GM21529 (cell line): ENCODE results near the gene GATD1.
A peak's percentile ranks its signal among the peaks of the same experiment; 100 is the strongest.

Experiments used
- ATAC-seq: cut with Tn5 transposase; IDR thresholded peaks from one replicate; pipeline ENCODE4 v1.9.1; 2021; ENCODE audit not compliant: unreplicated experiment

The GATD1 gene

DNA sequence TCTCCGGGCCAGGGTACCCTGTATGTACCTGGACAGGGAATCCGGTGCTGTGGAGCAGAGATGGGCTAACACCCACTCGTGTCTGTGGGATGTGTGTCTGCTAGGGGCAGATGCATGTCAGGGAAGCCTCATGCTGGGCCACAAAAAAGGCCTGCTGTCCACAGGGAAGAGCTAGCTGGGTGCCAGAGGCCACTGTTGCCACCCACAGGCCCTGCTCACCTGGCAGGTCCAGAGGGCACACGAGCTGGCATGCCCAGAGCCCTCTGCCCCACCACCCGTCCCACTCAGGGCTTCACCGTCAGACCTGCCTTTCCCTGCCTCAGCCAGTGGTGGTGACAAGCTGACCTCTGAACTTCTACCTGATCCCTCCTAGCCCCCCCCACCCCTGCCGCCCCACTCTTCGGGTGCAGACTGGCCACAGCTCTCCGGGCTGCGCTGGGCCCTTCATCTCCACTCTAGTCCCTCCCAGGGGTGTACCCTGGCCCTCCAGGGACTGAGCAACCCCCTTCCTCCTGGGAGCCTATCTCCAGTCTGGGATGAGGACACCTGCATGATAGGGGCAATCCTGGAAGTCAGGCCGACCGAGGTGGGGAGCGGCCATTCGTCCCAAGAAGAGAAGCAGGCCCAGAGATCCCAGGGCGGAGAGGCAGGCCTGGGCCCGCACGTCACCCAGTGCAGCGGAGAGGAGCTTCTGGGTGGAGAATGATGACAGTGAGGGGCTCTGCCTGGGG is 19.4 kb upstream of the GATD1 start:
- no peak for ATAC-seq

DNA sequence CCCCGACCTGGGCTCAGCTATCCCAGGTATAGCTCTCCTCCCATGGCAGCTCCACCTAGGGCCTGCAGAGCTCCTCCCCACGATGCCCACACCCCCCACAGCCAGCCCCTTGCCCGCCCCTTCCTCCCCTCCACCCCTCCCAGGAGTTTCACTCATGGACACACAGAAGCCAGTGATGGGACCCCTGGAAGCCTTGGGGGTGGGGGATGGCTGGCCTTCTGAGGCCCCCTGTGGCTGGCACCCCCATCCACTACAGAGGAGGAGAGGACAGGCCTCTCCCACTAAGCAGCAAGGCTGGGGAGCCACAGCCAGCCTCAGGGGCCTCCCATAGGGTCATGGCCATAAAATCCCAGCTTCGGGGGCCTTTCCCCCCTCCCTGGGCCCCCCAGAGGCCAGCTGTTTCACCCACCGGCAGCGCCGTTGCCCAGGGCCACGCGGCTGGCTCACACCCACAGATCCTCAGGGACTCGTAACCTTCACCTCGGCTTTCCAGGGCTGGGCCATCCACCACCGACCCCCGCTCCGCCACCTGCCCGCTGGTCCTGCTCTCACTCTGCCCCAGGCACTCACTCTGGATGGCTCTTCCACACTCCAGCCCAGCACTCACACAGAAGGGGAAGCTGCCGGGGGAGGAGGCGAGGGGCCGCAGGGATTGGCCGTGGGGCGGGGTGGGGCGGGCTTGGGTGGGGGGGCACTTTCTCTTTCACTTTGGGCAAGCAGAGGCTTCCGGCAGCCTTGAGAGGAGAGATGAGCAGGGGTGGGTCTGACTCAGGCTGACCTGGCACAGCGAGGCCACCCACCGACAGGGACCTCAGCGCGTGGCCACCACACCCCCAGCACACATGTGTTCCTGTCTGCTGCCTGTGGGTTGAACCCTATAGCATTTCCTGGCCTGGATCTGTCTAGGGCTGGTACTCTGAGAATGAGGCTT is 18.6 kb upstream of the GATD1 start:
- ATAC-seq, result peak; percentile 36

DNA sequence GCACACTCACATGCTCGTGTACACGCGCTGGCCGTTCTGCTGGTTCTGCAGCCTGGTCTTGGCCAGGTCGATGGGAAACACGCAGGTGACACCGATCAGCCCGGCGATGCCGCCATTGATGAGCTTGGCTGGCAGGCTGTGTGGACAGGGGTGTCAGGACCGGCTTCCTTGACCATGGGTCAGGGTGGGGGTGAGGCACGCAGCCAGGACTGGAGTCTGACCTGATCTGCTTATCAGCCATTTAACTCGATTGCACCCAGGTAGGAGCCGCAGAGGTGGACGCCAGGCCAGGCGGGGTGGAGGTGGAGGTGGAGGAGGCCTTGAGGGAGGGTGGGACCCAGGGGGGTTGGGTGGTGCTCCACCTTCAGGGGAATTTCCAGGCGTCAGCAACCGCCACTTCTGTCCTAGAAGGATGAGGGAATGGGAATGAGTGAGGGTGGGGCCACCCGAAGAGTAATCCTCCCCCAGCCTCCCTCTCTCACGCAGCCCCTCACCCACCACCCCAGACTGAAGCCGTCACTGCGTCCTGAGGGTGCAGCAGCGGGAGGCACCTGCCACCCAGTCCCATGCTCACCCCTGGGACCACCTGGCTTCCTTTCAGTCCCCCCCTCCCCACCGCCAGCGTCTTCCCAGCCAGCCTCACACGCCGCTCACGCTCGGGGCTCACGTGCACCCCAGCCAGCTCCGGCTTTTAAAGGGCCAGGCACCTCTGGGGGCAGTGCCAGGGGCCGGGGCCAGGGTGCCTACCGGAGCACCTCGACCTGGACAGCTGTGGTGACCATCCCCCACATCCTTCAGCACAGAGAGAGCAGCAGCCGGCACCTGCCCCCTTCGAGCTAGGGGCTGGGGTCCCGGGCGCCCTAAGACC is 17.7 kb upstream of the GATD1 start:
- no peak for ATAC-seq

DNA sequence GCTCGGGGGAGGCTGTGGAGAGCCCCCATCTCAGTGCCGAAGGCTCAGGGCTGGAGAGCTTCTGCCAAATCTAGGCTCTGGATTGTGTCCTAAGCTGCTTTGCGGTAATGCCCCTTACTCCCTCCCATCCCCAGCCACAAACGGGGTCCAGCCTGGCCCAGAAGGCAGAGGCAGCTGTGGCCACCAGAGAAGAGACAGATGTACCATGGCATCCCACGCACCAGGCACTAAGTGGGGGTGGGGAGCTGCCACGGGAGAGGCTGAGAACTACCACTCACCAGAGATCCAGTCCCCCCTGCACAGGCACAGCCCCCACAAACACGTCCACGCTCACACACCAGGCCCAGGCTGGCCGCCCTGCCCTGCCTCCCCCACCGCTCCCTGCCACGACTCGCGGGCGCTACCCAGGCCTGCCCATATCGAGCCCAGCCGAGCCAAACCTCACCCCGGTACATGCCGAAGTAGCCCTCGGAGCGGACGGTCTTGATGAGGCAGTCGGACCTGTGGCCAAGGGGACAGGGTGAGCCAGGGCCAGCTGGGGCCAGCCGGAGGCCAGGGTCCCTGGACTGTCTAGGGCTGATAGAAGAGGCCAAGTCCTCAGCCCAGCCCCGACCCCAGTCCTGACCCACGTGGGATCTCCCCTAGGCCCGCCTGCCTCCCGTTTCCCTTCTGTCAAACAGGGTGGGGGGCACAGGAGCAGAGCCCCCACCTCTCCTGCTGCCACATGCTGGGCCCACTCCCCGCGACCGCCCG is 16.9 kb upstream of the GATD1 start:
- no peak for ATAC-seq

DNA sequence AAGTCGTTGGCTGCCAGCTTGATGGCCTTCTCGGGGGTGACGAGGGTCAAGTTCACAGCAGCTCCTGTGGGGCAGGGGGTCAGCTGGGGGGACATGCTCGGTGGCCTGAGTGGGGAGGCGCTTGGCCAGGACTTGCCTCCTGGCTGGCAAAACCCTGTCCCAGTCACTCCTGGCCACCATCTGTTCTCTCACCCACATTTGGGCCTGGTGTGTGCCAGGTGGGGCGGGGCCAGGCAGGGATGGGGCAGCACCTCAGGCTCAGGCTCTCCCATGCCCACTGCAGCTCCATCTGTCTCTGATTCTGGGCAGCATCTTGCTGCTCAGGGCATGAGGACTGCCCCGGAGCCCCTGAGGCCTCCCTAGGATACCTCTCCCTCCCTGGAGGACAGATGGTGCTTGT is 16.3 kb upstream of the GATD1 start:
- ATAC-seq, result no peak

DNA sequence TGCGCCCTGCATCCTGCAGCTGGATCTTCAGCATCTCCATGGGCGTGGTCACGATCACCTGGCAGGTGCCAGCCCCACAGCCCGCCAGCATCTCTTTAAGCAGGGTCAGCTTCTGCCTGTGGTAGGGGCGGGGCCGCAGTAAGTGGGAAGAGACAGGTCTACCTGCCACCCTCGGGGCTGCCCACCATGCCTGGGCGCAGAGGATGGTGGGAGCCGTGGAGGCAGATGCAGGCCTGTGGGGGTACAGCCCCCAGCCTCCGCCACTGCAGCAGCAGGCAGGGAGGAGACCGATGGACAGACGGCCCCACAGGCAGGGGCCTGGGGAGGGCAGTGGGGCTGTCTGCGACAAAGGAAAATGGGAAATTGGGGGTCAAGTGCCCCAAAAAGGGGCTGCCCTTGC is 15.6 kb upstream of the GATD1 start:
- no peak for ATAC-seq

DNA sequence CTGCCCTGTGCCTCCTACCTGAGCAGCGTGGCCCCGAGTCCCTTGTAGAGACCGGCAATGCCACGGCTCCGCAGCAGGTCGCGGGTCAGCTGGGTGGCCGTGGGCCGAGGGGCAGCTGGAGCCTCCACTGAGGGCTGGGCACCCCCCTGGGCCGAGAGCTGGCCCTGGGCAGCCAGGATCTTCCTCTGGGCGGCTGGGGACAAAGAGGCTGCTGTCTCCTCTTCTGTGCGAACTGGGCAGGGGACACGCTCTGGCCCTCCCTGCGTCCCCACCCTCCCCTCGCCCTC is 15.2 kb upstream of the GATD1 start:
- no peak for ATAC-seq

DNA sequence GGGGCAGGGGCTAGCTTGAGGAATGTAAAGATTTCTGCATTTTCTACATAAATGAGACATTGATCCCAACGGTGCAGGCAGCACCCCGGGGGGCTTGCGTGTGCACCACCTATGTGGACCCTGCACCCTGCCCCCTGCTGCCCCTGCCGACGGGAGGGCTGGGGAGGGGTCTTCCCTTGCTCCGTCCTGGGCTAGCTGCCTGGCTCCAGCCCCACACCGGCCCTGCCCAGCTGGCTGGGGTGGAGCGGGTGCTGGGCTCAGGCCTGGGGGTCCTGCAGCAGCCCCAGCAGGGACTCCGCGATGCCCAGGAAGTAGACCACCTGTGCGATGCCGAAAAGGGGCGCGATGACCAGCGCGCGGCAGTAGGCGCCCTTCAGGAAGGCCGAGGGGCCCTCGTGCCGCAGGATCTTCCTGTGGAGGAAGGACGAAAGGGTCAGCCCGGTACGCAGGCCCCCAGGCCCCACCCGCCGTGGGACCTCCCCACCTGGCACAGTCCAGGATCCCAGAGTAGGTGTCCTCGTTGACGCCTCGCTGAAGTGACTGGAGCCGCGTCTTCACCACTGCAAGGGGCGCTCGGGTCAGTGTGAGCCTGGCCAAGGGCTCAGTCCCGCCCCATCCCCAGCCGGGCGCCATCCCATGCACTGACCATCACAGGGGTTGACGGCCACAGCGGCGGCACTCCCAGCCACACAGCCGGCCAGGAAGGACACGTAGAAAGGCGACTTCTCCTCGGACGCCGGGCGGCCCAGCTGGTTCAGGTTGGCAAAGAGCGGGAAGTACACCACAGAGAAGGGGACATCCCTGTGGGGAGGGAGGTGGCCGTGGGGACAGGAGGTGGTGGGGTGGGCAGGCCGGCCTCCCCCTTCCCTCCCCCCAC is 14.6 kb upstream of the GATD1 start:
- no peak for ATAC-seq

DNA sequence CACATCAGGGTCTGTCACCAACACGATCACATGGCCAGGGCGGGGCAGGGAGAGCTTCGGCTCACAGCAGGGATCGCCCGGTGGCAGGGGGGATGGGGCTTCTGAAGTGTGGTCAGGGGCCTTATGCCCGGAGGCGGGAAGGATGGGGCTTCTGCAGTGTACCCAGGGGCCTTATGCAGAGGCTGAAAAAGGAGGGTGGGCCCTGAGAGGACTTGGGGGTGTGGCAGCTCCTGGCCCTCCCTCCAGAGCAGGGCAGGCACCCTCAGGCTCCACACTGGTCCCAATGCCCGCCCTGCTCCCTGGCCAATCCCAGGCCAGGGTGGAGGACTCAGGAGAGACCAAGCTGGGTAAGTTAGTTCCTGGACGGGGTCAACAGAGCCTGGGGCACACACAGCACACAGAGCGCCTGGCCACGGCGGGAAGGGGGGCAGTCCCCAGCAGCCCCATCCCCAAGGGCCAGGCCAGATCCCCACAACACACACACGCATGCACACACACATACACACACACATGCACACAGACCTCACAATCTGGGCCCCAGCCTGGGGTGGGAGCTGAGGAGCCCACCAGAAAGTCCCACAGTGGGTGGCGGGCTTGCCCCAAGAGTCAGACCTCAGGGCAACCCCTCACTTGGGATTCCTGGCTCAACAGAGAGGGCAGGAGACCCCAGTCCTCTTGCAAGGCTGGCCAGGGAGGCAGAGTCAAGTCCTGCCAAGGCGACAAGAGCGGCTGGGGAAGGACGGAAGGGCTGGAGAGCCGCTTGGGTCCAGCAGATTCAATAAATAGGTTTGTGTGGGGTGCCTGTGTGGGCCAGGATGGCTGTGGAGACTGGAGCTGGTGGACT is 13.7 kb upstream of the GATD1 start:
- ATAC-seq, result no peak

DNA sequence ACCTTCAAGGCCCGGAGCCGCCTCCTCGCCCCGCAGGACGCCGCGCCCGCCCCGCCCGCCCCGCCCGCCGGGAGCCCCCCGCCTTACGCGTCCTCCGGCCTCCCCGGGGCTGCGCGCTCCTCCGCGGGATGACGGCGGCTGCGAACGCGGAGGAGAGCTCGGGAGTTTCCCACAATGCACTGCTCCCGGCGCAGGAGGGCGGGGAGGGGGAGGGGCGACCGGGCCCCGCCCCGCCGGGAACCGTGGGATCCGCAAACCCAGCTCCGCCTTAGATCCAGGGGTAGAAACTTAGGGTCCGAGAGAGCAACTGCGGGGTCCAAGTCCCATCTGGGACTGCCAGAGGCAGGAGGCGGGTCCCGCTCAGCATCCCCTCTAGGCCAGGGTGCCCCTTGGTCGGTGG is 12.7 kb upstream of the GATD1 start, which contains the start of gene CEND1:
TSS of gene CEND1 (minus strand) at position 148 of the 400 bp plus-strand sequence. CDS start 1,514 bp downstream, outside the sequence.
- no peak for ATAC-seq

DNA sequence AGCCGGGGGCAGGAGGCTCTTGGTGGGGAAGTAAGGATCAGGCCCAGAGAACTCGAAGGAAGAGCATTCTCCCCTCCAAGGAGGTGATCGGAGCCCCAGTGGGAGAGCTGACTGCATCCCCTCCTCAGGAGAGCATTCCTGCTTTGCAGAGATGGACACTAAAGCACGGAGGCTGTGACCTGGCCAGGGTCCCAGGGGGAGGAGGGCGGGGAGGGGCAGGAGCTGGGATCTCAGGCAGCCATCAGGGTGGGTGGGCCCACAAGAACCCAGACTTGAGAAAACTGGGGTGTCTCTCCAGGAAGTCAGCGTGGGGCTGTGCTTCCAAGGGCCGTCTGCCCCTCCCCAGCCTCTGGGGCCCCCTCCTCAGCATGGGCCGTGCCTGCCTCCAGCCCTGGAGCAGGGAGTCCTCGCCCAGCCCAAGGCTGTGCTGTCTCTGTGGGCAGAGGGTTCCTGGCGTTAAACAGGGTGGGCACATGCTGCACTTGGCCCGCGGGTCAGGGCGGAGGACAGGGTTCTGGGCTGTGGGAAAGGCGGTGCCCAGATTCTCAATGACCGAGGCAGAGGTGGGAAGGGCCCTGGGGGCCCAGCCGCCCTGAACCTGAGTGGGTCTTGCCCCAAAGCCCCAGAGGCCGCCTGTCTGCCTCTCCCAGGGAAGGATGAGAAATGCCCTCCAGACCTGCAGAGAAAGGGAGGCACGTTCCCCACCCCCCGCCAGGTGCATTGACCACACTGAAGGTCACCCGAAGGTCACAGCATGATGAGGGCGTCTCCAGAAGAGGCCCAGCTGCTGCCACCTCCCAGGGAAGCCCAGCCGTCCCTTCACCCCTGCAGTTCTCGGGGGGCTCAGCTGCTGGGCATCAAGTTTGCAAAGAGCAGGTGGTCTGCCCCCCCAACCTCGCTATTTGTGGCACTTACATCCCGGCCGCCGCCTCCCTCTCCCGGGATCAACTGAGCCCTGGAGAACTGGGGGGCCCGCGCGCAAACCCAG is 12.0 kb upstream of the GATD1 start:
- ATAC-seq, result no peak

DNA sequence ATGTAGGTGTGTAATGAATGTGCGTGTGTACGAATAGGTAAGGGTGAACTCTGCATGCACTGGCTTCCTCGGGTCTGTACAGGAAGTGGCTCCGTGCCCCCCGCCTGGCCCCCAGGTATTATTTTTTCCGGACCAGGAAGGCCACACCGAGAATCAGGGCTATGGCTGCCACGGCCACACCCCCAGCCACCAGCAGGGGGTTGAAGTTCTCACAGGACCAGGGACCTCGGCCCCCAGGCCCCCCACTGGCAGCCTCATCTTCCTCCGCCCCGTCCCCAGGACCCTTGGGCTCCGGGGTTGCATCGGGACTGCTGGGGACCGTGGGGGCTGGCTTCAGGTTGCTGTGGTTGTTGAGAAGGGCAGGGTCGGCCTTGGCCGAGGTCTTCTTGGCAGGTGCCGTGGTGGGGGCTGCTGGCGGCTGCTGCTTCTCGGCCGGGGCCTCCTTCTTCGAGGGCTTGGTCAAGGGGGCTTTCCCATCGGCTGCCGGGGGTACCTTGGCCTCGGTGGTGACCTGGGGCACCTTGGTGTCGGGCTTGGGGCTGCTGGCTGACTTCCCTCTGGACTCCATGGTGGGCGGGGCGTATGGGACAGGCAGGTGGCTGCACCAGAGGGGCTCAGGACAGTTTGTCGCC is 10.8 kb upstream of the GATD1 start:
- no peak for ATAC-seq

DNA sequence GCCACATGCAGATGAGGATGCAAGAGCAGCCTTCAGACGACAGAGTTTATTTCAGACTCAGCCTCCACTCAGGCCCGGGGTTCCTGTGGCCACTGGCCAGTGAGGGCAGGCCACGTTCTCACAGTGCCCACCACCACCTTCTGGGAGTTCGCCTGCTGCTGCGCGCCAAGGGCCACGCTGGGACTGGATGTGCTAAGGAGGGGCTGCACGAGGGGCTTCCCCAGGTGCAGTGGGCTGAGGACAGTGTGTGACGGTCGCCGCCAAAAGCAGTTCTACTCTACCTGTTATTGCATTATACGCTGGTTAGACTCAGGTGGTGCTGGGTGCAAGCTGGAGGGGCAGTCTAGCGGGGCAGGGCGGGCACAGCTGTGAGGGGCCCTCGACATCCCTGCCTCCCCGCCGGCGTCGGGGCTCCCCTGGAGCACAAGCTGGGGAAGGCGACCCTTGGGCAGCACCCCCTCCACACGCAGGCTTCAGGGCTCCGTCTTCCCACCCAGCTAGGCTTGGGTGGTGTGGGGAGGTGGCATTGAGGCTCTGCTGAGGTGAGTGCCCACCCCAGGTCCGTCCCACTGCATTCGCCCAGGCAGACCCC is 9.9 kb upstream of the GATD1 start:
- no peak for ATAC-seq

DNA sequence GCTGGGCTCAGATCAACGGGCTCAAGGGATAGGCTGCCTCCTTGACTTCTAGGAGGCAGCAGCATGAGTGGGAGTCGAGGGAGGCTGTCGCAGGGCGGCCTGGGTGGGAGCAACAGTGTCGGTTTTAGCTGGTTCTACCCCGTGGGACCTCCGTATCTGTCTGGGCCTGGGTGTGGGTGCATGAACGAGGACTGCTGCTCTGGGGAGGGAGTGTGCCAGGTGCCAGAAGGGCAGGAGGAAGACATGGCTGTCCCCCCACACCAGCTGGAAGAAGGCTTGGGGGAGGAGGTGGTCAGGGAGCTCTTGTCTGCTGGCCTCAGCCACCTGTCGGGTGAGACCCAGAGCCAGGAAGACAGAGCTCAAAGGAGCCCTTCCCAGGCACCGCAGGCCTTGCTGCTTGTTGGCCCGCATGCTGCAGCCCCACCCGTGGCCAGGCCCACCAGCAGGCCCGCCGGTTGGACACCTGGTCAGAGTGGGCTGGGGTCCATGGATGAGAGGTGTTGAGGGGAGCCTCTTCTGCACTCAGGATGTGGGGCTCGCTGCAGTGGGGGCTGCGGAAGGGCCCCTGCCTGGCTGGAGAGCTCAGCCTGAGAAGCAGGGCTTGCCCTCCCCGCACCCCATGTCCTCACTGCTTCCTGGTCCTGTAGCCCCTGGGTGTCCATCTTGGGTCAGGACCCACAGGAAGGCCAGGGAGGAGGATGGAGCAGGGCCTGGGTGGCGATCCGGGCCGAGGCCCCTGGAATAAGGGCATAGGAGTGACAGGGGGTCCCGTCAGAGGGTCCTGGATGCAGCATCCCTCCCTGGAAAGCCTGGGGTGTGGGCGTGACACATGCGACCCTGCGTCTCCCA is 9.2 kb upstream of the GATD1 start:
- ATAC-seq, result no peak

DNA sequence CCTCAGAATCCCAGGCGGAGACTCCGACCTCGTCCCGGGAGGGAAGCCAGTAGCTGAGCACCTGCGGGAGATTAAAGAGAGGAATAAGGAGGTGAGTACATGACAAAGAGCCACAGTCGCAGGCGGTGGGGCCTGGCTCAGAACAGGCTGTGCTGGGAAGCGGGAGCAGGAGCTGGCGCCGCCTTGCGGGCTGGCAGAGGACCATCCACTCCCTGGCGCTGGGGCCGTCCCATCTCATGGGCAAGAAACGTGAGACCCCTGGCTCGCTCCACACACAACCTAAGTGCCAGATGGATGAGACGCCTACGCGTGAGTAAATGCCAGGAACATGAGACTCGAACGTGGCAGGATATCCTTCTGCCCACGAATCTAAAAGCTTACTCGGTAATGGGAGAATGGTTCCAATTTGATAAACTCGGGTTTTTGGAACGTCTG is 6.3 kb upstream of the GATD1 start:
- ATAC-seq, result no peak
